Smooth muscle cell (in vitro differentiated cells): ENCODE data around the gene HOXA1. TPM values are rescaled to one million over a fixed set of nuclear protein-coding genes. Genes with fewer than 3 reads are reported as not detected.

Experiments
- DNase-seq: peaks from one replicate; lab custom pipeline; 2025; ENCODE audit not compliant: unreplicated experiment; lab: John Stamatoyannopoulos, UW
- H2AFZ ChIP-seq: fragments of 200-600 bp; sonication (generic); 2 replicates; pipeline ENCODE4 v1.6.0; 2016; ENCODE audit warnings: antibody characterized with exemption, low read depth, mild to moderate bottlenecking
- H3F3A ChIP-seq: fragments of 200-600 bp; sonication (generic); 2 replicates; pipeline ENCODE4 v1.6.0; 2017; ENCODE audit warnings: antibody characterized with exemption, low read depth
- H3K27ac ChIP-seq: fragments of 200-600 bp; sonication (generic); 2 replicates; pipeline ENCODE4 v1.5.1; 2016; ENCODE audit warnings: low read depth, mild to moderate bottlenecking
- H3K27me3 ChIP-seq: fragments of 200-600 bp; sonication (generic); 2 replicates; pipeline ENCODE4 v1.6.1; 2016; ENCODE audit warnings: low read depth, mild to moderate bottlenecking
- H3K36me3 ChIP-seq: fragments of 200-600 bp; sonication (generic); 2 replicates; pipeline ENCODE4 v1.5.1; 2016; ENCODE audit warnings: low read depth
- H3K4me1 ChIP-seq: fragments of 200-600 bp; sonication (generic); 2 replicates; pipeline ENCODE4 v1.5.1; 2016; ENCODE audit warnings: low read depth
- H3K4me2 ChIP-seq: fragments of 200-600 bp; sonication (generic); 2 replicates; pipeline ENCODE4 v1.6.0; 2016; ENCODE audit warnings: mild to moderate bottlenecking
- H3K4me3 ChIP-seq: fragments of 200-600 bp; sonication (generic); 2 replicates; pipeline ENCODE4 v1.5.1; 2016; ENCODE audit warnings: mild to moderate bottlenecking
- H3K79me2 ChIP-seq: fragments of 200-600 bp; sonication (generic); 2 replicates; pipeline ENCODE4 v1.6.0; 2016; ENCODE audit warnings: low read depth, mild to moderate bottlenecking
- H3K9ac ChIP-seq: fragments of 200-600 bp; sonication (generic); 2 replicates; pipeline ENCODE4 v1.6.0; 2016; ENCODE audit warnings: low read depth
- H3K9me3 ChIP-seq: fragments of 200-600 bp; sonication (generic); replicated peaks from 2 replicates; pipeline ENCODE4 v1.5.1; 2016; ENCODE audit warnings: low read depth
- H4K20me1 ChIP-seq: fragments of 200-600 bp; sonication (generic); 2 replicates; pipeline ENCODE4 v1.6.0; 2016; ENCODE audit warnings: low read depth
- CTCF ChIP-seq: fragments of 200-600 bp; sonication (generic); IDR thresholded peaks from 2 replicates; pipeline ENCODE4 v1.5.1; 2017; ENCODE audit warnings: borderline replicate concordance, mild to moderate bottlenecking, antibody characterized with exemption; ENCODE audit not compliant: insufficient read depth, poor library complexity, severe bottlenecking
- WGBS: methylation state at CpG from one replicate; pipeline ENCODE4 v1.1.7; 2016; ENCODE audit warnings: low lambda C conversion rate; 5-methylcytosine and 5-hydroxymethylcytosine counted together
- polyA plus RNA-seq: library from polyadenylated mRNA; unstranded; fragments of >200 nt; fragmentation: Nextera tagmentation; extraction: Ambion mirVana; gene quantifications from 2 replicates; pipeline ENCODE4 v1.2.1, GENCODE V29; 2016
- total RNA-seq: library from RNA; depleted of rRNA; stranded (reverse); fragments of >200 nt; gene quantifications from 2 replicates; pipeline ENCODE4 v1.2.3, GENCODE V29; 2014

HOXA1 gene
- total and polyA plus RNA-seq, 2 experiments from 2014 or later = 0.40 TPM; not detected in 1

GRCh38 chr7:27091941-27092818 lies 3.6 kb downstream of the HOXA1 start:
- WGBS = 17% methylated on average over 9 of the region's 9 CpGs
- H4K20me1 ChIP-seq = peaks cover 1% of the 10 kb centered on the region
- H3F3A ChIP-seq = no peaks in the 10 kb centered on the region
- H3K4me1 ChIP-seq = peaks cover 7% of the 10 kb centered on the region
- H3K9me3 ChIP-seq = no peaks in the 10 kb centered on the region
- DNase-seq = no peak
- H3K36me3 ChIP-seq = no peaks in the 10 kb centered on the region
- no peak overlapping the region for H3K27ac ChIP-seq
- TF ChIP-seq CTCF = no peak
- no peak overlapping the region for H3K4me2 ChIP-seq
- peaks cover 100% of the 10 kb centered on the region for H3K27me3 ChIP-seq
- no peak overlapping the region for H3K4me3 ChIP-seq
- no peaks in the 10 kb centered on the region for H3K79me2 ChIP-seq
- H3K9ac ChIP-seq = no peak overlapping the region
- no peak overlapping the region for H2AFZ ChIP-seq

- no peak for TF ChIP-seq CTCF
- Histone ChIP-seq H3K27me3 (peaks cover 91% of the 10 kb centered on the region), H4K20me1 (no peaks in the 10 kb centered on the region), H3K9ac (no peak overlapping the region), H3F3A (no peaks in the 10 kb centered on the region), H3K36me3 (no peaks in the 10 kb centered on the region), H3K9me3 (no peaks in the 10 kb centered on the region), H3K4me2 (no peak overlapping the region), H3K4me1 (no peaks in the 10 kb centered on the region), H3K79me2 (no peaks in the 10 kb centered on the region), H2AFZ (no peak overlapping the region), H3K4me3 (no peak overlapping the region), H3K27ac (no peak overlapping the region)
- WGBS = 8% methylated on average over 3 of the region's 3 CpGs
- no peak for DNase-seq
Measured at GRCh38 chr7:27091105-27091504, 4.7 kb downstream of the HOXA1 start.

- H2AFZ ChIP-seq = no peak overlapping the region
- no peak overlapping the region for H3K9ac ChIP-seq
- H3K36me3 ChIP-seq = no peaks in the 10 kb centered on the region
- H3K4me3 ChIP-seq = no peak overlapping the region
- H3K27ac ChIP-seq = no peak overlapping the region
- H3K27me3 ChIP-seq = peaks cover 68% of the 10 kb centered on the region
- H3K4me2 ChIP-seq = no peak overlapping the region
- no peaks in the 10 kb centered on the region for H3K4me1 ChIP-seq
- H3K9me3 ChIP-seq = no peaks in the 10 kb centered on the region
- WGBS = 56% methylated on average over 62 of the region's 68 CpGs
- no peaks in the 10 kb centered on the region for H4K20me1 ChIP-seq
- H3F3A ChIP-seq = no peaks in the 10 kb centered on the region
- DNase-seq = no peak
- no peak for TF ChIP-seq CTCF
- no peaks in the 10 kb centered on the region for H3K79me2 ChIP-seq
Measured at GRCh38 chr7:27088002-27088922, 7.5 kb downstream of the HOXA1 start.
